Peyer's patch (tissue), 4 donors: ENCODE results near the gene KIT. TPM values are rescaled to one million over a fixed set of nuclear protein-coding genes. Genes with fewer than 3 reads are reported as not detected.

ENCODE experiments used
- DNase-seq, 3 donors: peaks; one replicate each; pipeline ENCODE4 v3.0.0-alpha.2; 2017 to 2019
- H3K27ac ChIP-seq, 4 donors: fragments of 200-600 bp; sonication (generic); one replicate each; pipeline ENCODE4 v1.5.1; 2016 to 2019
- H3K27me3 ChIP-seq, 2 donors: fragments of 200-600 bp; sonication (generic); one replicate each; pipeline ENCODE4 v1.5.1; 2019
- H3K36me3 ChIP-seq, 3 donors: fragments of 200-600 bp; sonication (generic); one replicate each; pipeline ENCODE4 v1.5.1; 2016 to 2019
- H3K4me1 ChIP-seq, 4 donors: fragments of 200-600 bp; sonication (generic); one replicate each; pipeline ENCODE4 v1.5.1; 2016 to 2019
- H3K4me3 ChIP-seq, 4 donors: fragments of 200-600 bp; sonication (generic); 1 replicate in 3 of 4; 2 replicates in 1 of 4; pipeline ENCODE4 v1.5.1; 2016 to 2019; ENCODE audit warnings: mild to moderate bottlenecking in 1 of 4
- H3K9me3 ChIP-seq, 4 donors: fragments of 200-600 bp; sonication (generic); one replicate each; pipeline ENCODE4 v1.5.1; 2016 to 2019; ENCODE audit warnings: mild to moderate bottlenecking in 1 of 4
- CTCF ChIP-seq, 6 experiments: fragments of 450-650 bp in 4 of 6; fragments of 200-600 bp in 2 of 6; sonication (generic) in 1 of 6; IDR thresholded peaks; one replicate each; pipeline ENCODE4 v1.5.1; 2017 to 2019; ENCODE audit warnings: antibody characterized with exemption in 6 of 6, mild to moderate bottlenecking in 3 of 6, moderate library complexity in 1 of 6
- POLR2A ChIP-seq, 2 donors: fragments of 450-650 bp; IDR thresholded peaks; one replicate each; pipeline ENCODE4 v1.5.1; 2017; ENCODE audit warnings: antibody characterized with exemption in 2 of 2, mild to moderate bottlenecking in 2 of 2, moderate library complexity in 2 of 2
- total RNA-seq, 4 donors: library from RNA; depleted of rRNA; stranded (reverse); fragments of >200 nt; gene quantifications; one replicate each; pipeline ENCODE4 v1.1.0, GENCODE V29; 2016

KIT gene
- total RNA-seq, 4 donors from 2014 or later = 4.4 to 21.5 (median 9.5) TPM

- no peak for DNase-seq
- H3K27ac ChIP-seq = no peak overlapping the region
- no peak for TF ChIP-seq CTCF (IDR thresholded peaks at IDR 0.05)
- H3K4me3 ChIP-seq = no peak overlapping the region
- no peaks in the 10 kb centered on the region for H3K9me3 ChIP-seq
- no peaks in the 10 kb centered on the region for H3K27me3 ChIP-seq
- H3K36me3 ChIP-seq = no peaks in the 10 kb centered on the region
- no peaks in the 10 kb centered on the region for H3K4me1 ChIP-seq
Observed at GRCh38 chr4:54726907-54727306, 69.2 kb downstream of the KIT start.

- TF ChIP-seq CTCF (IDR thresholded peaks at IDR 0.05) (no peak), POLR2A (IDR thresholded peaks at IDR 0.05) (no peak)
- Histone ChIP-seq H3K4me1 (no peaks in the 10 kb centered on the region), H3K4me3 (no peak overlapping the region), H3K9me3 (no peaks in the 10 kb centered on the region), H3K36me3 (no peaks in the 10 kb centered on the region), H3K27ac (no peak overlapping the region), H3K27me3 (no peaks in the 10 kb centered on the region)
- no peak for DNase-seq
Observed at GRCh38 chr4:54727346-54727745, 69.6 kb downstream of the KIT start.

- no peak for TF ChIP-seq POLR2A (IDR thresholded peaks at IDR 0.05)
- TF ChIP-seq CTCF (IDR thresholded peaks at IDR 0.05) = no peak
- Histone ChIP-seq H3K27me3 (no peaks in the 10 kb centered on the region), H3K9me3 (no peaks in the 10 kb centered on the region), H3K36me3 (no peaks in the 10 kb centered on the region), H3K27ac (no peak overlapping the region), H3K4me1 (no peaks in the 10 kb centered on the region), H3K4me3 (no peak overlapping the region)
- DNase-seq = no peak
Observed at GRCh38 chr4:54728368-54728767, 70.6 kb downstream of the KIT start.

GRCh38 chr4:54729256-54729655 lies 71.5 kb downstream of the KIT start:
- H3K27me3 ChIP-seq = no peaks in the 10 kb centered on the region
- TF ChIP-seq POLR2A (IDR thresholded peaks at IDR 0.05) (no peak), CTCF (IDR thresholded peaks at IDR 0.05) (no peak)

GRCh38 chr4:54730581-54730980 lies 72.8 kb downstream of the KIT start:
- no peaks in the 10 kb centered on the region for H3K27me3 ChIP-seq
- DNase-seq = no peak
- no peaks in the 10 kb centered on the region for H3K4me1 ChIP-seq
- TF ChIP-seq CTCF (IDR thresholded peaks at IDR 0.05) (no peak), POLR2A (IDR thresholded peaks at IDR 0.05) (no peak)
- no peaks in the 10 kb centered on the region for H3K9me3 ChIP-seq
- H3K36me3 ChIP-seq = no peaks in the 10 kb centered on the region
- no peak overlapping the region for H3K4me3 ChIP-seq
- no peak overlapping the region for H3K27ac ChIP-seq

More at GRCh38 chr4:54729256-54729655, 71.5 kb downstream of the KIT start:
- Histone ChIP-seq H3K9me3 (no peaks in the 10 kb centered on the region), H3K4me3 (no peak overlapping the region), H3K36me3 (no peaks in the 10 kb centered on the region), H3K27ac (no peak overlapping the region), H3K4me1 (no peaks in the 10 kb centered on the region)
- DNase-seq = no peak

- TF ChIP-seq CTCF (IDR thresholded peaks at IDR 0.05) (no peak), POLR2A (IDR thresholded peaks at IDR 0.05) (no peak)
Observed at GRCh38 chr4:54731552-54731951, 73.8 kb downstream of the KIT start.

More at GRCh38 chr4:54731552-54731951, 73.8 kb downstream of the KIT start:
- Histone ChIP-seq H3K4me3 (no peak overlapping the region), H3K27me3 (no peaks in the 10 kb centered on the region), H3K36me3 (no peaks in the 10 kb centered on the region), H3K4me1 (no peaks in the 10 kb centered on the region), H3K9me3 (no peaks in the 10 kb centered on the region), H3K27ac (no peak overlapping the region)
- DNase-seq = no peak
